MM.1S (cell line): ENCODE data around the gene NRG3.

ENCODE experiments used
- DNase-seq: peaks from one replicate; pipeline ENCODE4 v3.0.0-alpha.2; 2015
- H2AFZ ChIP-seq: fragments of 300-600 bp; sonication (generic); 2 replicates; pipeline ENCODE4 v1.6.0; 2016; ENCODE audit warnings: antibody characterized with exemption, low read length
- H3F3A ChIP-seq: fragments of 300-600 bp; sonication (generic); 2 replicates; pipeline ENCODE4 v1.6.1; 2016; ENCODE audit warnings: mild to moderate bottlenecking, antibody characterized with exemption, low read length, moderate library complexity, mixed read lengths; ENCODE audit not compliant: insufficient read depth
- H3K27ac ChIP-seq: fragments of 300-600 bp; sonication (generic); 2 replicates; pipeline ENCODE4 v1.5.1; 2016; ENCODE audit warnings: mild to moderate bottlenecking, low read length
- H3K27me3 ChIP-seq: fragments of 300-600 bp; sonication (generic); replicated peaks from 2 replicates; pipeline ENCODE4 v1.6.0; 2016; ENCODE audit warnings: low read length; ENCODE audit not compliant: insufficient read depth
- H3K36me3 ChIP-seq: fragments of 300-600 bp; sonication (generic); replicated peaks from 2 replicates; pipeline ENCODE4 v1.6.1; 2016; ENCODE audit warnings: mild to moderate bottlenecking, low read length, mixed read lengths; ENCODE audit not compliant: insufficient read depth
- H3K4me1 ChIP-seq: fragments of 300-600 bp; sonication (generic); 2 replicates; pipeline ENCODE4 v1.6.1; 2016; ENCODE audit warnings: low read length, mixed read lengths
- H3K4me2 ChIP-seq: fragments of 300-600 bp; sonication (generic); 2 replicates; pipeline ENCODE4 v1.6.0; 2016; ENCODE audit warnings: low read depth, low read length
- H3K4me3 ChIP-seq: fragments of 300-600 bp; sonication (generic); 2 replicates; pipeline ENCODE4 v1.5.1; 2016; ENCODE audit warnings: low read length, mixed read lengths
- H3K79me2 ChIP-seq: fragments of 300-600 bp; sonication (generic); 2 replicates; pipeline ENCODE4 v1.6.1; 2016; ENCODE audit warnings: mixed run types, low read length, mixed read lengths
- H3K9ac ChIP-seq: fragments of 300-600 bp; sonication (generic); 2 replicates; pipeline ENCODE4 v1.6.1; 2016; ENCODE audit warnings: low read length, mixed read lengths
- H3K9me2 ChIP-seq: fragments of 300-600 bp; sonication (generic); replicated peaks from 2 replicates; pipeline ENCODE4 v1.6.1; 2016; ENCODE audit warnings: mild to moderate bottlenecking, low read length, mixed read lengths; ENCODE audit not compliant: insufficient read depth
- H3K9me3 ChIP-seq: fragments of 300-600 bp; sonication (generic); replicated peaks from 2 replicates; pipeline ENCODE4 v1.6.1; 2016; ENCODE audit warnings: mild to moderate bottlenecking, low read length, mixed read lengths; ENCODE audit not compliant: insufficient read depth
- H4K20me1 ChIP-seq: fragments of 300-600 bp; sonication (generic); 2 replicates; pipeline ENCODE4 v1.6.1; 2016; ENCODE audit warnings: mild to moderate bottlenecking, low read length, moderate library complexity, mixed read lengths; ENCODE audit not compliant: insufficient read depth
- EZH2 ChIP-seq: fragments of 300-600 bp; sonication (generic); optimal IDR thresholded peaks from 2 replicates; pipeline ENCODE3; 2017; ENCODE audit warnings: low read depth, mild to moderate bottlenecking, antibody characterized with exemption, low read length, mixed read lengths
- EZH2phosphoT487 ChIP-seq: fragments of 300-600 bp; sonication (generic); IDR thresholded peaks from 2 replicates; pipeline ENCODE4 v1.6.1; 2018; ENCODE audit warnings: antibody characterized with exemption, low read length
- TF ChIP-seq, protein P1 (sequence below): fragments of 300-600 bp; sonication (generic); IDR thresholded peaks from 2 replicates; pipeline ENCODE4 v1.5.1; 2016; ENCODE audit warnings: antibody characterized with exemption, low read length, mixed read lengths

The NRG3 gene

GRCh38 chr10:82625512-82626189, 750.7 kb downstream of the NRG3 start:
- H3K9ac ChIP-seq = no peak overlapping the region
- H3K9me3 ChIP-seq = no peaks in the 10 kb centered on the region
- no peak overlapping the region for H3K4me2 ChIP-seq
- no peak overlapping the region for H3K27ac ChIP-seq
- TF ChIP-seq, protein P1, sequence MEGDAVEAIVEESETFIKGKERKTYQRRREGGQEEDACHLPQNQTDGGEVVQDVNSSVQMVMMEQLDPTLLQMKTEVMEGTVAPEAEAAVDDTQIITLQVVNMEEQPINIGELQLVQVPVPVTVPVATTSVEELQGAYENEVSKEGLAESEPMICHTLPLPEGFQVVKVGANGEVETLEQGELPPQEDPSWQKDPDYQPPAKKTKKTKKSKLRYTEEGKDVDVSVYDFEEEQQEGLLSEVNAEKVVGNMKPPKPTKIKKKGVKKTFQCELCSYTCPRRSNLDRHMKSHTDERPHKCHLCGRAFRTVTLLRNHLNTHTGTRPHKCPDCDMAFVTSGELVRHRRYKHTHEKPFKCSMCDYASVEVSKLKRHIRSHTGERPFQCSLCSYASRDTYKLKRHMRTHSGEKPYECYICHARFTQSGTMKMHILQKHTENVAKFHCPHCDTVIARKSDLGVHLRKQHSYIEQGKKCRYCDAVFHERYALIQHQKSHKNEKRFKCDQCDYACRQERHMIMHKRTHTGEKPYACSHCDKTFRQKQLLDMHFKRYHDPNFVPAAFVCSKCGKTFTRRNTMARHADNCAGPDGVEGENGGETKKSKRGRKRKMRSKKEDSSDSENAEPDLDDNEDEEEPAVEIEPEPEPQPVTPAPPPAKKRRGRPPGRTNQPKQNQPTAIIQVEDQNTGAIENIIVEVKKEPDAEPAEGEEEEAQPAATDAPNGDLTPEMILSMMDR = no peak
- TF ChIP-seq EZH2 (no peak), EZH2phosphoT487 (no peak)
- no peaks in the 10 kb centered on the region for H3K36me3 ChIP-seq
- no peaks in the 10 kb centered on the region for H3F3A ChIP-seq
- H3K9me2 ChIP-seq = no peaks in the 10 kb centered on the region
- DNase-seq = no peak
- no peaks in the 10 kb centered on the region for H3K4me1 ChIP-seq
- no peak overlapping the region for H2AFZ ChIP-seq
- no peaks in the 10 kb centered on the region for H4K20me1 ChIP-seq
- H3K79me2 ChIP-seq = no peaks in the 10 kb centered on the region
- no peak overlapping the region for H3K4me3 ChIP-seq
- no peaks in the 10 kb centered on the region for H3K27me3 ChIP-seq

- TF ChIP-seq EZH2phosphoT487 (no peak), EZH2 (no peak)
- TF ChIP-seq, protein P1 = no peak
These were observed 753.4 kb downstream of the NRG3 start for GRCh38 chr10:82628373-82628772.

GRCh38 chr10:82643076-82643475, 768.1 kb downstream of the NRG3 start:
- H3K9me2 ChIP-seq = no peaks in the 10 kb centered on the region
- no peaks in the 10 kb centered on the region for H4K20me1 ChIP-seq
- H3K4me2 ChIP-seq = no peak overlapping the region
- H3K79me2 ChIP-seq = no peaks in the 10 kb centered on the region
- no peak overlapping the region for H3K9ac ChIP-seq
- H3K27me3 ChIP-seq = no peaks in the 10 kb centered on the region
- TF ChIP-seq EZH2 = no peak
- TF ChIP-seq EZH2phosphoT487 = no peak
- TF ChIP-seq, protein P1 = no peak
- no peak overlapping the region for H3K4me3 ChIP-seq
- no peak overlapping the region for H2AFZ ChIP-seq
- H3K27ac ChIP-seq = no peak overlapping the region
- no peaks in the 10 kb centered on the region for H3K4me1 ChIP-seq
- DNase-seq = no peak
- no peaks in the 10 kb centered on the region for H3K36me3 ChIP-seq
- H3K9me3 ChIP-seq = no peaks in the 10 kb centered on the region
- no peaks in the 10 kb centered on the region for H3F3A ChIP-seq

More at GRCh38 chr10:82628373-82628772, 753.4 kb downstream of the NRG3 start:
- Histone ChIP-seq H3F3A (no peaks in the 10 kb centered on the region), H3K27me3 (no peaks in the 10 kb centered on the region), H3K79me2 (no peaks in the 10 kb centered on the region), H3K9me2 (no peaks in the 10 kb centered on the region), H3K9me3 (no peaks in the 10 kb centered on the region), H3K4me3 (no peak overlapping the region), H3K4me1 (no peaks in the 10 kb centered on the region), H3K4me2 (no peak overlapping the region), H4K20me1 (no peaks in the 10 kb centered on the region), H3K36me3 (no peaks in the 10 kb centered on the region), H3K27ac (no peak overlapping the region), H2AFZ (no peak overlapping the region), H3K9ac (no peak overlapping the region)
- DNase-seq = no peak
